ENCODE data around the gene BTC.
"Not testable (repeated sequence)": the region's sequence is repeated elsewhere in the genome, so short reads cannot be mapped to it uniquely, and the experiment has no call there.

BTC gene, protein sequence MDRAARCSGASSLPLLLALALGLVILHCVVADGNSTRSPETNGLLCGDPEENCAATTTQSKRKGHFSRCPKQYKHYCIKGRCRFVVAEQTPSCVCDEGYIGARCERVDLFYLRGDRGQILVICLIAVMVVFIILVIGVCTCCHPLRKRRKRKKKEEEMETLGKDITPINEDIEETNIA

GRCh38 chr4:74794382-74795010 lies at the start of gene BTC:
BTC (minus strand) TSS chr4:74794523; CDS start chr4:74794325, 198 bp downstream.
- DNase-seq = peak; percentile 74

DNA sequence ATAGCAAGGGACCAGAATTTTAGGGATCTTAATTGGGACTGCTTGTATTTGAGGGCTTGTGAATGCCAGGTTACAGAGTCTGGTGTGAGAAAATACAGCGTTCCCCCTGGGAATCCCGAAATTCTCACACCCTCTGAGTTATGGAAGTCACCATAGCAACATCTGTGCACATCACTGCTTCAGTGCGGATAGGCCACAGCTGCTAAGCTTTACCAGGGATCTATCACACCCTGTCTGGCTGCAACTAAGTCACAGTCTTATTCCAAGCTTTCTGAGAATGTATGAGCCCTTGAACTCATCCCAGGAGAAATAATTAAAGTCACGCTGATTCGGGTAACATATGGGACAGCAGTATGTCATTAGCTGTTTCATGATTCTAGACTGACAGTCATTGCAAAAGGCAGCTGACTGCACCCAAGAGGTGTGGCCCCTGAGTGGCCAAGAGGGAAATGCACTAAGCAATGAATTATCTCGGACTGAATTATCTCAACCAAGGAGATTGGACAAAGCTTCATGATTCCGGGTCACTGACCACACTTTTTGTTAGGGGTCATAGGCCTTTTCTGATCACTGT lies 46.7 kb upstream of the BTC start:
- DNase-seq = no peak

DNA sequence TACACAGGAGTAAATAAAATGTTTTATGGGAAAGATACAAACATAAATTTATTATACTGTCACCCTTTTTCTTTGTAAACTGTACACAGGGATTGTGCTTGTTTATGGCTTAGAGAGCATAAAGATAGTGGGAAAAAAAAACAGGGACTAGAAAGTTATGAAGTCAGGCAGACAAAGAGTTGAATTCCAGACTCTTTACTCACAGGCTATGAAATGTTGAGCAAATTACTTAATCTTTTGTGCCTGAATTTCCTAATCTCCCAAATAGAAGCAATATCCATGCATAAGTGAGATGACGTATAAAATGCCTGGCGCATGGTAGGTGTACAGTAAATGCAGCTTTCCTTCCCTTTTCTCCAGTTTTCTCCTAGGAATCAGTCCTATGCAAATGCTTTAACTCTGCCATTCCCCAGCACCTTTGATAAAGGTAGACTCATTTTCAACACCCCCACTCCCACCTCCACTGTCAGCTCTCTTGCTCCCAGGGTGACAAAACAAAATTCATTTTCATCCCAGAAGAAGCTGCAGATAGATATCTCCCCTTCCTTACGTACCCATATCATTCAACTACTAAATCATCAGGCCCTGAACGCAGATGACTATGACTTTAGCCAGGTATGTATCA lies 44.5 kb upstream of the BTC start:
- DNase-seq = no peak

- no peak for DNase-seq
Observed at GRCh38 chr4:74830928-74831327, 36.6 kb upstream of the BTC start.

DNA sequence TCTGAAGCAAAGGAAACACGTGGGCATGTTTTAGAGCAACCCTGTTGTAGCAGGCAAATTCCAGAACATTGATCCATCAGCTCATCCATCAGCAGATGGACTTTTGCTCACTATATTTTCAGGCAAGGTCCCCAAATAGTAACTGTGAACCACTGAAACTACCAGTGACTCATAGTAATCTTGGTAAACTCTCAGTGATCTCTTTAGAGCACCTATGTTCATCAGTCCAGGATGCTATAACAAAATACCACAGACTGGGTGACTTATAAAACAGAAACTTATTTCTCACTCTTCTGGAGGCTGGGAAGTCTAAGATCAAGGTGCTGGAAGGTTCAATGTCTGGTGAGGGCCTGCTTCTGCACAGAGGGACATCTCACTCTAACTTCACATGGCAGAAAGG lies 28.9 kb upstream of the BTC start:
- DNase-seq = no peak

GRCh38 chr4:74822603-74823002 lies 28.3 kb upstream of the BTC start:
- DNase-seq = no peak

- DNase-seq = peak; percentile 71
Observed at GRCh38 chr4:74821541-74821940, 27.2 kb upstream of the BTC start.

DNA sequence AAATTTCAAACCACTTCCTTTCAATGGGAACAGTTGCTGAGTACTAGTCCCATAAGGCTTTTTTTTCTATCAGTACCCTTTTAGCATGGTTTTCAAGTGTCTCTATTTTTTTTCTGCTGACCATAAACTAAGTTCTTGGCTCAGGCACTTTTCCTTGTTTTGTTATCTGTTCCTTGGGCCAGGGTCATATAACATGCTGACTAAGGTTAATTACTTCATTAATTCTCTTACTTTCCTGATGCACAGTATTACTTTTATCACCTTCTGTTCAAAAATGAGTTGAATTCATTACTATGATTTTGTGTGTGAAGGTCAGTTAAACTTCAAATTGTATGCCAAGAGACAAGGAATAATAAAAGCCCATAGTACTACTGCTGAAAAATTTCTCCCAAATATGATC lies 19.7 kb upstream of the BTC start:
- no peak for DNase-seq

- DNase-seq = not testable (repeated sequence)
Observed at GRCh38 chr4:74812056-74812455, 17.7 kb upstream of the BTC start.

DNA sequence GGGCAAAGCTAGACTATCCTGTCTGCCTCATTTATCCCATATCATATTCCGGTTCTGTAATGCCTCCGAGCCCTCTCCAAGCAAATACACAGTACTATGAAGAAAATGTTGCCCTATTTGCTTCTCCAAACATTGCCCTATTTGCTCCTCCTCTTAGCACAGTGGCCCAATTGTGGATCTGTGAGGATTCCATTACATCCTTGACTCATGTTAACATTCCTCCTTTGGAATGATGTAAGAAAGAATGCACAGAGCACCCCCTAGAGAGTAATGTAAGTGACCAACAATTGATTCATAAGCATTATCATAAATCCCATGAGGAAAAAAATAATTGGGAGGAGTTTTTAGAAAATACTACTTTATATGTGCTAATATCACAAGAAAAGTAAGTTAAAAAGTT lies 11.3 kb upstream of the BTC start:
- no peak for DNase-seq

DNA sequence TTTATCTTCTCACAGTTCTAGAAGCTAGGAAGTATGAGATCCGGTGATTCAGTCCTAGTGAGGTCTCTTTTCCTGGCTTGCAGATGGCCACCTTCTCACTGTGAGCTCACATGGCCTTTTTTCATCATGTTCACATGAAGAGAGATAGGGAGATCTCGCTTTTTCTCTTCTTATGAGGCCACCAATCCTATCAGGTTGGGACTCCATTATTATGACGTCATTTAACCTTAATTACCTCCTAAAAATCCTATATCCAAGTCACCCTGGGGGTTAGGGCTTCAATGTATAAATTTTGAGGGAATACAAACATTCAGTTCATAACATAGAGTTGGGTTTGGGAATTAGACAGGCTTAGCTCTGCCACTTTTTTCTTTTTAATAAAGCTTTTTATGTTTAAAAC lies 6.0 kb upstream of the BTC start:
- no peak for DNase-seq

- DNase-seq = no peak
Observed at GRCh38 chr4:74796631-74797030, 2.3 kb upstream of the BTC start.

- peak; percentile 85 for DNase-seq
Observed at GRCh38 chr4:74793757-74794381, 454 bp downstream of the BTC start.

- no peak for DNase-seq
Observed at GRCh38 chr4:74790652-74791051, 3.7 kb downstream of the BTC start.

- no peak for DNase-seq
Observed at GRCh38 chr4:74789518-74789917, 4.8 kb downstream of the BTC start.

GRCh38 chr4:74777531-74777930 lies 16.8 kb downstream of the BTC start:
- DNase-seq = no peak

- DNase-seq = no peak
Observed at GRCh38 chr4:74772783-74773182, 21.5 kb downstream of the BTC start.

DNA sequence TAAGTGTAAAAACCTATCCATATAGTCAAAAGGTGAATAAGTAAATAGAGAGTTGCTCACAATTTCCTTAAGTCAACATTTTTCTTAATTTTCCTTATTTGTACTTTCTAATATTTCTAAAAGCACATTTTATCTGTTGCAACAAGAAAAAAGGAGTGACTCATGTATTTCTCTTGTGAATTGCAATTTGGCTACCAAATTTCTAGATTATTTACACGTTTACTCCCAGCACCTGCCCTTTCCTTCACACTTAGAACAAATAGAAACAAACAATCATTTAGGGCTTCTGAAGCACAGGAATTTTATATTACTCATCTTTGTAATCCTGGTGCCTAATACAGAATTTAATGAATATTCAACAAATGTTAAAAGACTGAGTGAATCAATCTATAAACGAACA lies 22.2 kb downstream of the BTC start:
- no peak for DNase-seq

GRCh38 chr4:74770226-74770910 lies 24.0 kb downstream of the BTC start:
- DNase-seq = no peak

DNA sequence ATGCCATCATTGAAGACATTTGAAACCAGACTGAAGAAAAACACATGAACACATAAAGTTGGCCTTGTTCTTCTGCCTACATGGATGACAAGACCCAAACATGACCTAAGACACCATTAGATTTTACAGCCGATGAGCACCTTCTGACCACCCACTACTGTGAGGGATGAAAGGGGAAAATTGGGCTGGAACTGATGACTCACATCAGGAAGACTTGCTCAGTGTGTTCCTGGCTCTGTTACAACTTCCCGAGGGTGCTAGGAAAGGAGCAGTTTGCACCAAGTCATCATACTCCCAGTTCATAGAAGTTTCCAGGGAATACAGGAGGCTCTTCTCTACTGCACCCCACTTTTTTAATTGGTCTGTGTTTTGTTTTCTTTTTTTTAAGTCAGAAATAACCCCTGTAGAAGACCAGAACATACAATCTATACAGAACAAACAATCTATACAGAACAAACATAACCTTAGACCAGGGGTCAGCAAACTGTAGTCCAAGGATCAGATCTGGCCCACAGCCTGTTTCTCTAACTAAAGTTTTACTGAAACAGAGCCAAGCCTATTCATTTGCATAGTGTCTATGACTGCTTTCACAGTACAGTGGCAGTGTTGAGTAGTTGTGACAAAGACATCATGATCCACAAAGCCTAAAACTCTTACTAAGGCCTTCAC lies 25.3 kb downstream of the BTC start:
- peak; percentile 70 for DNase-seq

DNA sequence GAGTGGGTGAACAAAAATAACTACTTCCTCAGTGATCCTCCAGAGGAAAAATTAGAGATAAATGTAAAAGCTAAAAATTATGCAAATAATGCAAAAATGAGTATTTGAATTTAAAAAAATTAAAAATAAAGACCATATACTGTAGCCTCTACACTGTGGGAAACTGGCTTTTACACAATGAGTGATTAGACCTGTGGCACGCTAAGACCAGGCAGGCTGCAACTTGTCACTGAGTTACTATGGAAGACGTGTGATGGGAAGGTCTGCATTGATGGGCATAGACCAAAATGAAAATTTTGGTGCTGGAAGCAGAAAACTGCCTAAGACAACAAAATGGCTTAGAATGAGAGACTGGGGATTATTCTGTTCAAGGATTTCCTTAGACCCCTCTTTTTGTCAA lies 30.2 kb downstream of the BTC start:
- no peak for DNase-seq

GRCh38 chr4:74758551-74759145 lies 35.7 kb downstream of the BTC start:
- DNase-seq = no peak
